GM19023 (cell line): Measurements from ENCODE around the gene RARRES2.
"Not testable (repeated sequence)": the region's sequence is repeated elsewhere in the genome, so short reads cannot be mapped to it uniquely, and the experiment has no call there.

ENCODE experiments used
- ATAC-seq: cut with Tn5 transposase; IDR thresholded peaks from one replicate; pipeline ENCODE4 v1.9.1; 2021; ENCODE audit warnings: mild to moderate bottlenecking, moderate library complexity; ENCODE audit not compliant: unreplicated experiment

RARRES2 gene

DNA sequence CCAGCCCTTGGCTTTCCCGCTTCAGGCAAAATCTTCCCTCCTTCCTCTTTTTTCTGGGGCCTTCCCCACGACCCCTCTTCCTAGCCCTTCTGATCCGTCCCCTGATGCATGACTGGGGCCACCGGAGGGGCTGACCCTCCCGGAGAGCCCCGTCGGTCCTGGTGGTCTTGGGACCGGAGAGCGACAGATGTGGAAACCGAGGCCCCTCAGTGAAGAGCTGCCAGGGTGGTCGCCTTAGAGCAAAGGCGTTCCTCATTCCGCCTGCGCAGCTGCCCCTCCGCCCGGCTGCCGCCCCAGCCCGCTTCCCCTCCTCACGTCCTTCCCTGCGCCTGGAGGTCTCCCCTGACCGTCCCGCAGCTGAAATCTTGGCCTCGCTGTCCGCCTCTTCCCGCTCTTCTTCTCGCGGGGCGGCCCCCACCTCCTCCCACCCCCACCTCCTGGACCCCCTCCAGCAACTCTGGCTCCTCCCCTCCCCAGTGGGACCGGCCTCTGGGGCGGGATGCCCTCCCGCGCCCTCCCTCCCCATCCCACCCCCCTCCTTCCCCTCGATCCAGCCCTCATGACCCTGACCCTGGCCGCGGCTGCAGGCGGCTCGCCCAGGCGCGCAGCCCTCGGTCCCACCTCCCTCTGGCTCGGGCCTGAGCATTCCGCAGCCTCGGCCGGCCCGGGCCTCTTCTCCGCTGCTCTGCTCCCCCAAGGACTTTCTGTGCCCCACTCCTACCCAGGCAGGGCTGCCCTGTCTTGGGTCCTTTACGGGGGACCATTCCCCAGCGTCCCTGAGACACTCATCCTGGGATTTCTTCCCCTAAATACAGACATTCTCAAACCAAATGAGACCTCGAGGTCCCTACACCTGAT is at the start of gene RARRES2:
TSS of gene RARRES2 (minus strand) at position 367 of the 858 bp plus-strand sequence. CDS start 1,020 bp downstream, outside the sequence.
- ATAC-seq, result no peak

DNA sequence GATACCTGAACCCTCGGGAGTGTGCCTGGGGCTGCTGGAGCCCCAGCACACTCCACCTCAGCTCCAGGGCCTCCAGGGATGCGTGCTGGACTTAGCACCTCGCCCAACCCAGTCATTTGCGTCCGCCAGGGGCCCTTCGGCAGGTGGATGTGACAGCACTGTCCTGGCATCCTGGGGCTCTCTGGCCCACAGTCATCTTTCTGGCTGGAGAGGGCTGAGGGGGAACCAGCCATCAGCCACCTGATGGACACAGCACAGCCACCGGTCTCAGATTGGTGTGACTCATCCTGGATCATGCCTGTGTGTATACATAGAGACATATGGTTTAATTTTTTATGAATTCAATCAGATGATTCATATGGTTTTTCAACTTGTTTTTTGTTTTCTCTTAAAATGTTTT is 48.8 kb upstream of the RARRES2 start:
- ATAC-seq, result no peak

DNA sequence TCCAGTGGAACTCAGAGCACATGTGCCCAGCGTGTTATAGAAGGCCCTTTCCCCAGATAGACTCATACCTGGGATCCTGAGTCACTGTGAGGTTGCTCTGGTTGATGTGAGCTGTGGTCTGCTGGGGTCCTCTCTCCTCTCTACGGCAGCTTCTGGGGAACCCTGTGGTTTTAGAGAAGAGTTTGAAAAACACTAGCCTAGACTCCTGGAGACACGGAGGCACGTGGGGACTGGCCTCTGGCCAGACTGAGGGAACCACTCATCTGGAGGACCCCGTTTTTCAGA is 48.0 kb upstream of the RARRES2 start:
- ATAC-seq, result no peak

DNA sequence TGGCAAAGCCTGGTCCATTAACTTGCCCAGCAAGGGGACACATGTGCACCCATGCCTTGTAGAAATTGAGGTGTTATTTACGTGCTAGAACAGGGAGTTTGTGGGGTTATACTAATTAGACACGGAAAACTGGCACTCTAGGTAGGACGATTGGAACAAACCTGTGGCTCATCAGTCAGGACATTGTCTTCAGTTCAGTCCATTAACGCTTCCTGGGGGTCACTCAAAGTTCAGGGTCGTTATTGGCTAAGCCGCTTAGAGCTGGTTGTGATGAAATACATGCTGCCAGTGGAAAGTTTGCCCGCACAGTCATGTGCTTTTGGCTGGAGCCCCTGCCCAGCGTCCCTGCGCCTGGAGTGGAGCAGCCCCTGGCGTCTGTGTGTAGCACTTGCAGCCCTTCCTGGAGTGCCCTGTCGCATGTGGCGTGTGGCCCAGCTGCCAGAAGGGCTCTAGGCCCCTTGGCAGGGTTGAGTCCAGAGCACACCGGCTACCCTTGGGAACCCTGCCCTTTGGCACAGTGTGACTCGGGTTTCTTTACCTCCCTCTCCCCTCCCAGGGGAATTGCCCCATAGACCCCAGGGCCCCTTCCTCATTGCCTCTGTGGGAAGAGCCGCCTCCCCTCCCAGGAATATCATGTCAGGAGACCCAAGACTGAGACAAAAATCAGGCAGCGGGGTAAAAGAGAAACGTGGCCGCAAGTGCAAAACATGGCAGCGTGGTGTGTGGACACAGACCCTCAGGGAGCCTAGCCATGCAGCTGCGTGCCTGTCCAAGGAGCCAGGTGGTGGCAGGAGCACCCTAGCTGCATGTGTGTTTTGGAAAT is 47.5 kb upstream of the RARRES2 start:
- ATAC-seq, result no peak

DNA sequence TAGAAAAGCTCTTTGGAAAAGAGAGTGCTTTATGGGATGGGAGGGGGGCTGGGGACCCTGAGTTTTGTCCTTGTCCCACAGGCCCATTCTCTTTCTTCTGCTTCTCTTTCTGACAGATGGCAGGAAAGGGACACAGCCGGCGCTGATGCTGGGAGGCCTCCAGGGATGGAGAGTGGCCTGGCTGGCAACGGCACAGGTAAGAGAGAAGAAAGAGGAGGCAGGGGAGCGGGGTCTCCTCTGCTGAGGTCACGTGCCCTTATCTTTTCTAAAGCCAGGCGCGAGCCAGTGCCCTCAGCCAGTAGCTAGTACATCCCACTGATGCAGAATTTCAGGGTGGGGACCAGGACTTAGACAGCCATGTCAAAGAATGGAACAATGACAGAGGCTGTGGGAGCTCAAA is 46.9 kb upstream of the RARRES2 start:
- no peak for ATAC-seq

DNA sequence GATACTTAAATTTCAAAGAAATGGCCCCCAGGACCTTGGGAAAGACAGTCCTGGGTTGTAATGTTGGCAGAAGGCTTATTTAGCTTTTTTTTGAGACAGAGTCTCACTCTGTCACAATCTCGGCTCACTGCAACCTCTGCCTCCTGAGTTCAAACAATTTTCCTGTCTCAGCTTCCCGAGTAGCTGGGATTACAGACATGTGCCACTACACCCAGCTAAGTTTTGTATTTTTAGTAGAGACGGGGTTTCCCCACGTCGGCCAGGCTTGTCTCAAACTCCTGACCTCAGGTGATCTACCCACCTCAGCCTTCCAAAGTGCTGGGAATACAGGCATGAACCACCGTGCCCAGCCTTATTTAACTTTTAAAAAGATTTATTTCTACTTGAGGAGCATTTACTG is 44.5 kb upstream of the RARRES2 start:
- not testable (repeated sequence) for ATAC-seq

DNA sequence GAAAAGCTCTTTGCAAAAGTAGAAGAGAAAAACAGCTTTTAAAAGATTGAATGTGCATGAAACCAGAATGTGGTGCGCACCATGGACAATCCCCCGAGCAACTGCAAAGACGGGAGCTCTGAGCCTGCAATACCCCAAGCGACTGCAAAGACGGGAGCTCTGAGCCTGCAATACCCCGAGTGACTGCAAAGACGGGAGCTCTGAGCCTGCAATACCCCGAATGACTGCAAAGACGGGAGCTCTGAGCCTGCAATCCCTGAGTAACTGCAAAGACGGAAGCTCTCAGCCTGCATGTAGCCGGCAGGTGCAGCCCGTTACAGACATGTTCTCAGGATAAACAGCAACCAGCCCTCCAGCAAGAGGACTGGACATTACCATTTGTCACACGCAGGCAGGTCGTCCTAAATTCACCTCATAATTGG is 43.9 kb upstream of the RARRES2 start:
- ATAC-seq, result no peak

DNA sequence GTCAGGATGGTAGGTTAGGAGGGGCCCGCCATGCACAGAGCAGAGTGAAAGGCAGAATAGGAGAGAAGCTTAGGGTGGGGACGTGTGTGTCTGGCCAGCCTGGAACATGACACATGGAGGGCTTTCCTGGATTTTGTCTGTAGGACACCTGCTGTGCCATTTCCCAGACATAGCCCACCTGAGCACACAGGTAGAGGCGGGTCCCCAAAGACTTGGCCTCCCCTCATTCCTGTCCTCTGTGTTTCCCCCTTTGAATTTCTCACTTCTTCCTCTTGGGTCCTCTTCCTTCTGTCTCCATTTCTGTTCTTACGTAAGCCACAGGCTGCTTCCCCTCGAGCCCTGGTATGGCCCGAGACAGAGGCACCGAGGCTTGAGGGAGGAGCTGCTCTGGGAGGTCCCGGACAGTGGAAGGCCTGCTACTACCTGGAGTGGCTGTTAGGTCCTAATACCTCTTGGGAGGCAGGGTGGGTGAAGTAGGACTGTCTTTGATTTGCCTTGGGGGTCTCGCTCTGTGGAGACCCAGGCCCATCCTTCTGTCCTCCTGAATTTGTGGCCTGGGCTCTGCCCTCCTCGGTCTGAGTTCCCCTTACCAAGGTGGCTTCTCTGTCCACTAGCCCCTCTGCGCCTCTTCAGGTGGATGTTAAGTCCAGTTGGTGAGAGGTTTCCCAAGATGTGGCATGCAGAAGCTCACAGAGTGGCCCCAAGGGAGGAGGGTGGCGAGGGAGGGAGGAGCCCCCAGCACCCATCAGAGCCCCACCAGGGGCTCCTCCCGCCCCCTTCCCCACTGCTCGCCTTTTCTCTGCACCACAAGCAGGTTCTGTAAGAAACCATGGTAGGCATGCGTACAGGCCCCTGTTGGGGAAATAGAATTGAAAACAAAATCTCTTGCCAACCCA is 43.2 kb upstream of the RARRES2 start:
- ATAC-seq, result no peak

DNA sequence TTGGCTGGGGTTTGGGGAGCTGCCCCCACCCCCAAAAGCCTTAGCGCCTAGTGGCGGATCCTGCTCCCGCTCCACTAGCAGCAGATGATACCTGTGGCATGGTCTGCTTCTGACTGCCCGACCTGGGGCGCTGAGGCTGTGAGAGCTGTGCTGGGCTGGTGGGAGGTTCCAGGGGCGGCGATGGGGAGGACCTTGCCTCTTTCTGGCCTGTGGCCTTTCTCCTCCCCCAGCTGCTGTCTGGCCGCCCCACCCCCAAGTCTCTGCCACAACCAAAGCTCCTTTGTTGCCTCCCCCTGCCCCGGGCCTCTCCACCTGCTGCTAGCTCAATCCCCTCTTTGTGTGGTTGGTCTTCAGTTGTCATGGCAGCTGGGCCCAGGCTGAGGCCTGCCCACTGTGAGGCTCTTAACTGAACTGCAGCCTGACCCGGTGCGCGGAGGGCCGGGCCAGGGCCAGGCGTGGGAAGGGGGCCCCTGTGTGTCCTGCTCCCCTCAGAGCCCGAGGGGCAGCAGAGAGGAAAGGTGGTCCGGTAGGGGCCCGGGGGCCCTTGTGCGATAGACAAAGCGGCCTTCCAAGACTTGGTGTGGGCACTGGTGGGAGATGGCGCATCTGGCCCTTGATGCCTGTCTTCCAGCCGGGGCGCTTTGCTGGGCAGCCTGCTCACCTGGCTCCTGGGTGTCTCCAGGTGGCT is 42.4 kb upstream of the RARRES2 start:
- no peak for ATAC-seq

DNA sequence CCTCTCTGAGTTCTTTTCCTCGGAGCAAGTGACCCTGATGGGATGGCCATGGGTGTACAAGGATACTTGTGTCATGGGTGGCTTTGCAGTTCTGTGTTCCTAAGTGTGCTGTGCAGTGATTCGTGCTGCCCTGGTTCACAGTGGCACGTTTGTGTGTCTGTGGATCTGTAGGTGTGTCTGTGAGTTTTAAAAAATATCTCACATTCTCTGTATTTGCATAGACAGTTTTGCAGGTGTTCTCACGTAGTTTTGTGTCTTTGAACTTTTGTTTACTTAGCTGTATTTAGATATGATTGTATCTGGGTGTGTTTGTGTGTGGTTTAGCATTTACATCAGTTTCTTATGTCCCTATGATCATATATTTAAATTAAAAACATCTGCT is 41.4 kb upstream of the RARRES2 start:
- ATAC-seq, result no peak

DNA sequence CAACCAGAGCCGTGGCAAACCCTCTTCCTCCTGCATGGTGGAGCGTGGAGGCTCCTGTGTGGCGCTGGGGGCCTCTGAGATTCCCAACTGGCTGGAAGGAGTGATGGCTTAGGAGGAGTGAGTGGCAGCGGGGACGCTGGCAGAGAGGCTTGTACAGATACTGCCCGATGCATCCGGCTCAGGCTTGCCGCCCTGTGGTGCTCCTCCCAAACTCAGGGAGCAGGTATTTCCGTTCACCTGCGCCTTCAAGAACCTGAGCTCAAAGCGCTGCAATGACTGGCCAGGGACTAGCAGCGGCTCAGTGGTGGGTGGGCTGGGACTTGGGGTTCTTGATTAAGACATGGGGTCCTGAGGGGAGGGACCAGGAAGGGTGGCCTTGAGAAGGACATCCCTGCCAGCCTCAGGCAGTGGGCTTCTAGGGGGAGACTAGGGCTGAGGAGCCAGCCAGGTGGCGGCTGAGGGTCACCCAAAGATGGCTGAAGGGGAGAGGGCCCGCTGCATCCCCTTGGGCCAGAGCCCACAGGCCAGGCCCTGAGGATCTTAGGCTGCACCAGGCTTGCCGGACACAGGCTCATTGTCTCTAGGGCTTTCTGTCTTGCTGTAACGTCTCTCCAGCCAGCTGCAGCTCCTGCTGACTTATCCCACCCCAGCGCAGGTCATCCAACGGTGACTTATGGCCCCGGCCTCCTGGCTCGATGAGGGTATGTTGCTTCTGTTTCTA is 40.9 kb upstream of the RARRES2 start:
- ATAC-seq, result no peak

DNA sequence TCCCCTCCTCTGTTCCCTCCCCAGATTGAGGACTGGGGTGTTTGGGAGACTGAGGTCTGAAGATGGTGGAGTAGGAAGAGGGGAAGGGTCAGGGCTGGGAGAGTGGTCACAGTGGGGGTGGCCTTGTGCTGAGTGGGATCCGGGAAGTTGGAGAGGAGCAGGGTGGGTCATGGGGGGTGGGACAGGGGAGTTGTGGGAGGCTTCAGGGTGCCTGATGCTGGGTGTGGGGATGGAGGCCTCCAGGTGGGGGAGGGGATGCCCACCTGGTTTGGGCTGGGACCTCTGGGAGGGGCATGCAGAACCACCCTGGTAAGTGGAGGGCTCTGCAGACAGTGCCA is 40.3 kb upstream of the RARRES2 start:
- no peak for ATAC-seq

DNA sequence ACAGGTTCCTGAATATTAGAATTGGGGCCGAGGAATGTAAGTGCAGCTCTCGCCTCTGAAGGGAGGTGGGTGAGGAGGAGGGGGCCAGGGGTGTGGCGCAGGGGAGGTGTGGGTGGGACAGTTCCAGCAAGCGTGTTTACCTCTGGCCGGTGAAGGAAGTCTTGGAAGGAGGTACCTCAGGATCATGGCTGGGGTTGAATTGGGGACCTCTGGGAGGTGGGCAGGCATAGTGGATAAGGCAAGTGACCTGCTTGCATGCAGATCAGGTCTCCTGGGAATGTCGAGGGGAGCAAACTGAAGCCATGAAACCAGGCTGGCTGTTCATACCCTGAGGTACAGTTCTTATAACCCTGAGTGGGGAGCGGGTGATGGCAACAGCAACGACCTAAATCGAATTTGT is 39.7 kb upstream of the RARRES2 start:
- ATAC-seq, result no peak

DNA sequence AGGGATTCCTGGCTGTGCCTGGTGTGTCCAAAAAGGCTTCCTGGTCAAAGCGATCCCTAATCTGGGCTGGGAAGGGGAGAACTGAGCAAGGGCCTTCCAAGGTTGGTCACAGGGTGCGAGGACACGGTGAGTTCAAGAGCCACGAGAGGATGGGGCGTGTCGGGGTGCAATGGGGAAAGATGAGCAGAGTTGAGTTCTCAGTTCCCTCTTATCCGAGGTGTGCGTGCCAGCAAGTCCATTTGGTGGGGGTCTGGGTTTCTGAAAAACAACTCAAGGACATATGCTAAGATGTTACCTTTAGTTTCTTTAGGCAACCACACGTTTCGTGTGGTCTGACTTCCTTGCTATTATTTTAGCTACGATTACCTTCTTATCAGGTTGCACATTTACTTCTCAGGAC is 39.0 kb upstream of the RARRES2 start:
- ATAC-seq, result no peak

DNA sequence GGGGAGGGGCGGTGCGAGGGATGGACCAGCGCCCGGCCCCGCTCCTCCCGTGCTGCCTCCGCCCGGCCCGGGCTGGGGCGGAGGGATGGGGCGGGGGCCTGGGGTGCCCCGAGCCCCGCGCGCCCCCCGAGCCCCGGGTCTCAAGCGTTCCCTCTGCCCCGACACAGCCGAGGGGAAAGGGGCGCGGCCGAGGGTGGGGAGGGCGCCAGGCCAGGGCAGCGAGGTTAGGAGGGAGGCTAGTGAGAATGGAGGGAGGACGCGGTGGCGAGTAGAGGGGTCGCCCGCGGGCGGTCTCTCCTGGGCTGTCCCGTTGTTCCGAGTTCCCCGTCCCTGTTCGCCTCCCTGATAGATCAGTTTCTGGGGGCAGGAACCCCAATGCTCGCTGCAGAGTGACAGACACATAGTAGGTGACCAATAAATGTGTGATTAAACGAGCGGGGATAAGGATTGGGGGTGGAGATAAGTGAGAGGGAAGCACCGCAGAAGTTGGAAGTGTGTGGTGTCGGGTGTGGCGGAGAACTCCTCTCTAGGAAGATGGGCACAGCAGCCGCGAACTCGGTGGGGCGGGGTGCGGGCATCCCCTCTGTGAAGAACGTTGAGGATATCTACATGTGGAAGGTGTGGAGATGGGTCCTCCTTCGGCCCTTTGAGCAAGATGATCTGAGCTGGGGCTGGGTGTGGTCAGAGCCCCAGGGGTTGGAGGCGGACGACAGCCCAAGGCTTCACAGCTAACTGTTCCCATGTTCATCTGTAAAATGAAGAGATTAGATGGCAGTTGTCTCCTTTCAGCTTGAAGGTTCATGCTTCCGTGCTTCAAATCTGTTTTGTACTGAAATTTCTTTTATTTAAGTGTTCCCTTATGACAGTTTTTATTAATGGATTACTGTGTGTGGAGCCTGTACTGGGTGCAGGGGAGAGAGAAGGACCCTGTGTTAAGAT is 38.3 kb upstream of the RARRES2 start:
- ATAC-seq, result no peak

DNA sequence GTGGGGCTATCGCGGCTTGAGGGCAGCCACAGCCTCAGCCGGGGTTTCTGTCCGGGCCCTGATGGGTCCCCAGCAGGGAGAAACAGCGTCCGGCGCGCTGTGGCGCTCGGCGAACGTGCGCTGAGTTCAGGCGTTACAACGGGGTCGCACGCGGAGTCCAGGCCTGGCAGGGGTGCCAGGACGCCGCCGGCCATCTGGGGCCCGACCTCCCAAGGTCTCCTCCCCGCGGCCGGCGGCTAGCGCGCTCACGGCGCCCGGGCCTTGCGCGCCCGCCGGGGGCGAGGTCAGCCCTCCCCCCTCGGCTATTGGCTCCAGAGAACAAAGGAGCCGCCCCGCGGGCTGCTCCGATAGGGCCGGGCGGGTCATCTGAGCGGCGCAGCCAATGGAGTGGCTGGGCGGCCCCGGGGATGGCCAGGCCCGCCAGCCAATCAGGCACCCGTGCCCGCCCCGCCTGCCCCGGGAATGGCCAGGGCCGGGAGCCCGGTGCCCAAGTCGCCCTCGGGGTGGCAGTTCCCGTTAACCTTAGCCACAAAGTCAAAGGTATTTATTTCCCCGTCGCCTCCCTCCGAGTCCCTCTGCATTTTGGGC is 37.5 kb upstream of the RARRES2 start, which contains the start of gene ZNF775:
TSS of gene ZNF775 (plus strand) at position 478 of the 588 bp plus-strand sequence. CDS start 9,141 bp downstream, outside the sequence.
- ATAC-seq, result peak; percentile 72

DNA sequence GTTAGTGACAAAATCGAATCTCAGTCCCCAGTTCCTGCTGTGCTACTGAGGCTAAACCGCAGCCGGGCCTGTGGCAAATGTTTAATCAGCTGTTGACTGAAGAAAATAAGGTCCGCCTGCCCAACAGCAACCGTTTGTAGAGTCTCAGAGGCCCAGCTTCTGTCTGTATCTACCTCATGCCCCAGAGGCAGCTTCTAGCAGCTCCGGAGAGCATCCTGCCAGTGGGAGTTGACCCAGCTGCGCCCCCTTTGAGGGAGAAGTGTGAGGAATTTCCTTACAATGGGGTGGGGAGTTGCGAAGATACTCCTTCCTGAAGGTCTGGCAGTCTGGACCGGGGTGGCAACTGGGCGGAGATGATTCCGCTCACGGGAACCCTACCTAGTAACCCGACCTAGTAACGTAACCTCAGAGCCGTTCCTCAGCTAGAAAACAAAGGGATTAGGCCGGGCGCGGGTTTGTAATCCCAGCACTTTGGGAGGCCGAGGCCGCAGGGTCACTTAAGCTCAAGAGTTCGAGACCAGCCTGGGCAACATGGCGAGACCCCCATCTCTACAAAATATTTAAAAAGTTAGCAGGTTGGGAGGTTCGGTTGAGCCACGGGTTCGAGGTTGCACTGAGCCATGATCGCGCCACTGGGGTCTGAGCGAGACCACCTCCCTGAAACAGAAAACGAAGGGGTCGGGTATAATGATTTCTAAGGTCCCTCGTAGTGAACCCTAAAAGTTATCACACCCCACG is 36.9 kb upstream of the RARRES2 start:
- no peak for ATAC-seq

DNA sequence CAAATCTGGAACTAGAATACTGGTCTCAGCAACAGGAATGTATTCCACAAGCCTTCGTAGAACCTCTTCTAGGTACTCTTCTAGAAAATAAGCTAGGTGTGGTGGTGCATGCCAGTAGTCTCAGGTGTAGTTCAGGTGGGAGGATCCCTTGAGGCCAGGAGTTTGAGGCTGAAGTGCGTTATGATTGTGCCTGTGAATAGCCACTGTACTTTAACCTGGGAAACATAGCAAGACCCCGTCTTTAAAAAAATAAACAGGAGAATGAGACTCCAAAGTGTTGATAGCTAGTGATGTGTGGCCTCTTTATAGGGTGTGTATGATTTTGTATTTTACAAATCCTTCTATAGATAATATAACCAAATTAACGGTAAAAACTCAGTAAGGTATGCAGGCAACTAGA is 36.2 kb upstream of the RARRES2 start:
- ATAC-seq, result no peak
